Inflammatory macrophage treated with lipopolysaccharide for 1 hour (primary cell): ENCODE results near the gene CTDSP2.
"Not testable (repeated sequence)": the region's sequence is repeated elsewhere in the genome, so short reads cannot be mapped to it uniquely, and the experiment has no call there.

Source experiments
- DNase-seq, 2 donors: peaks; one replicate each; pipeline ENCODE4 v3.0.0-alpha.2; 2020 to 2022

The CTDSP2 gene

DNA sequence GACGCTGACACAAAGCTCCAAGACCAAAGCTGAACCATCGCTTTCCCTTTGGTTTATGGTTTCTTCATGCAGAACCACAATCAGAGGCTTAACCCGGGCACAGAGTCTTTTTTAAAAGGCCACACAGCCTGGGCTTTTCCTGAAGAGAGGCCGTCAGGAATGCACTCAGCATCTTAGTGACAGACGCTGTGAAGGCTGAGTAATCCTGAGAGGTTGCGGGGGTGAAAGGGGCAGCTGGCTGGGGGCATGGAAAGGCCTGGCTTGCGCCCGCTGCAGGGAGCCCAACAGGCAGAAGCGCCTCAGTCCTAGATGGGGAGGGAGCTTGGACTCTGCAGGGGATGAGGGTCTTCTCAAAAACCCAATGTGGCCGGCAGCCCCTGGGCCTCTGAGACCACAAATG, 13.6 kb downstream of the CTDSP2 start:
- DNase-seq = no peak

DNA sequence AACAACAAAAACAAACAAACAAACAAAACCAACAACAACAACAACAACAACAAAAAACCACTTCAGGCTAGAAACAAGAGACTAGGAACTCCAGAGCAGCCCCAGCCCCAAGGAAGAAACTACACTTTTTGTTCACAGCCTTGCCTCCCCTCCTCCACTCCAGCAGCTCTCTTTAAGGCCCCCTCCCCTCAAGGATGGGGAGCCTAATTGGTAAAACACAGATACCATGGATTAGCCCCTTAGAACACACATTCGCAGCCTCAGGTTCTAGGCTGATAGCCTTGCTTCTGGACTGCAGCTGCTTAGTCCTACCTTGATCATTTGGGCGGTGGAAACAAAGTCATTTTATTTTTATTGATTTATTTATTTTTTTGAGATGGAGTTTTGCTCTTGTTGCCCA, 16.1 kb downstream of the CTDSP2 start:
- DNase-seq = no peak

DNA sequence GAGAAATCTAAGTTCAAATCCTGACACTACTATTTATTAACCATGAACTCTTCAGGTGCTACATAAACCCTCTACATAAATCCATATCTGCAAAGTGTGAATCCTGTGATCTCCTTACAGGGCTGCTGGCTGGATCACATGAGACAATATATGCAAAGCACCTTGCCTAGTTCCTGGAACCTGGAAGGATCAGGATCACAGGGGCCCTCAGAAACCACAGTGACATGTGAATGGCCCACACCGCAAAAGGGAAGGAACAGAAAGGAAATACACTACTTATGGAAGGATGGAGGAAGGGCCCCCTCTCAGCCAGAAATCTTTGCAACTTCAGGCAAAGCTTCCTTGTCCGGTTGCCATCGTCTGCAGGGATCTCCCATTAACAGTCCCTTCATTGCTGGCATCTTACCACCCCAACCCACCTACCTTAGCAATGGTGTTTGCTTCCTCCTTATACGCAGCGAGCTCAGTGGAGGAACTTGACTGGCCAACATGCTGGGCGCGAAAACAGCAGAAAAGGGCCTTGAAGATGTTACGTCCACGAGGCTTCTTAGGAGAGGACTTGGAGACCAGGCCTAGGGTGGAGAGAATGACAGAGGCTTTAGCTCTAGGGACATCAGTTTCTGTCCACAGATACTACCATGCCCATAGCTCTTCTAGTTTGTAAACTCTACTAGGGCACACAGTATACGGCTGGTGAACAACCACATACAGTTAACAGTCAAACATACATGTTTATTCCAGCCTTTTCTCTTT, 17.3 kb downstream of the CTDSP2 start:
- peak in 1 of 2 donors; percentile 18 for DNase-seq

DNA sequence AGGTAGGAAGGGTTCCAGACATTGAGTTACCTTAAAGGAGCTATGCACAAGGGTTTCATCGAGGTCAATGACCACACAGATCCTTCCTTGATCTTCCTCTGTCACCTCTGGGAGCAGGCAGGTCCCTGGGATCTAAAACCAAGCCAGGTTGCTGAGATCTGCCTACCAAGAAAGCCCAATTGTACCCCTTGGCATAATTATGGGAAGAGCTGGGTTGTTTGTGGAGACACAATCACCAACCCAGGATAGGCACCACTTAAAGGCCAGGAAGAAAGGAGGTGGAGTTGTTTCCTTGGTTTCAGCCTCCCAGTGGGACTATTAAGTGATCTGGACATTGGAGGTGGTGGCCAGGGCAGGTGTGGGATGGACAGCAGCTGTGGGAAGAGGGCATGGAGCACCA, 19.6 kb downstream of the CTDSP2 start:
- no peak for DNase-seq

DNA sequence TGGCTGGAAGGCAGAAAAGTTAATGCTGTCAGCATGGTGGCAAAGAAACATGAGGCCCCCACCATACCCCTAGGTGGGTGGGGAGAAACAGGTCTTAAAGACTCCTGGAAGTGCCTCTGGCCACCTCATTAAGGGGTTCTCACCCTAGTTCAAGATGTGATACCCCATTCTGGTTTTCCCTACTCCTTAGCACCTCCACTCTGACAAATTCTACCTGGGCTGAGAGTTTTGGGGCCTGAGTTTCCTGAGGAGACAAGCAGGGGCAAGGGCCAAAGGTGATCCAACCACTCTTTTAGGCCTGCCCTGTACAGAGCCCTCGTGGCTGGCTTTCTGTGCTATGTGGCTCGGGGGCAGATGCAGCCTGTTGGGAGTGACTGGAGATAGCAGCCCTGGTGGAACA, 20.1 kb downstream of the CTDSP2 start:
- DNase-seq = no peak

DNA sequence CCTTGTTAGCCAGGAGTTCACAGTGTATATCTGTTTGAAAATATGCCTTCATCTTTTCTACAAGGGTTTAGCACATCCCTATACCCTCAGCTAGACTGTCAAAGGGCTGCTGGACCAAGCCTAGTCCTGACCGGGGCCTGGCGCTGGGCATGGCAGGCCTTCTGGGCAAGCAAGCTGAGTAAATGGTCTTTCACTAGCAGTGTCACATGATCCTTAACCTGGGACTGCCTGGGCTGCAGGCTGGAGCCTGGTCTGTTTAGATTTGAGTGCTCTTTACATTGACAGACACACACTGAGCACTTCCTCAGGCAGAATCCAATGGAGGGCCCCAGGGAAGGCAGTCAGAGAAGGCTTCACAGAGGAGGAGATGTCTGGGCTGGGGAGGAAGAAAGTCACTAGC, 21.1 kb downstream of the CTDSP2 start:
- DNase-seq = no peak

DNA sequence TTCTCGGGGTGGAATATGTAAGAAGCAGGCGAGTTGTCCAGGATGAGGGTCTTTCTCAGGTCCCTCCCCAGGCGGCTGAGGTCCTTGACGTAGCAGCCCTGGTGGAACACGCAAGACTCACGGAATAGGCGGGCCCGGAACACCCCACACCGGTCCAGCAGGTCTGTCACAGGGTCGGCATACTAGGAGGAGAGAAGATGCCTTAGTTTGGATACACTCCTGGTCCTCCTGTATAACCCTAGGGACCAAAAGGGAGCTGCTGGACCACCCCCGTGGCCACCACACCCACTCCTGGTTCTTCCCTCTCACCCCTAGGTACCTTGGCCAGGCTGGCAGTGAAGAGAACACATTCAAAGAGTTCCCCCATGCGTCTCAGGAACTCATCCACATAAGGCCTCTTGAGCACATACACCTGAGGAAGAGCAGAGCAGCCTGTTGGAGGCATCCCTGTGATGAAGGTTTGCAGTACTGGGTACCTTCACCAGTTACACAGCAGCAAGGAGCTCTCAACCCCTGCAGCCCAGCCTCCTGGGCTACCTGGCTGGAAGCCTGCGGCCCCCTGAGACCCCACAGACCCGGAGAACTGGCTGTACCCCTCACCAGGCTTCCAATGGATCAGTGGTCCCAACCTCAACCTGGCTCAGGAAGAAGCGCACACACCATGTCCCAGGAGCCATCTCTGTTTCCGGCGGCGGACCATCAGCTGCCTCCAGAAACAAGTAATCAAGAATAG, 22.5 kb downstream of the CTDSP2 start:
- DNase-seq = no peak

DNA sequence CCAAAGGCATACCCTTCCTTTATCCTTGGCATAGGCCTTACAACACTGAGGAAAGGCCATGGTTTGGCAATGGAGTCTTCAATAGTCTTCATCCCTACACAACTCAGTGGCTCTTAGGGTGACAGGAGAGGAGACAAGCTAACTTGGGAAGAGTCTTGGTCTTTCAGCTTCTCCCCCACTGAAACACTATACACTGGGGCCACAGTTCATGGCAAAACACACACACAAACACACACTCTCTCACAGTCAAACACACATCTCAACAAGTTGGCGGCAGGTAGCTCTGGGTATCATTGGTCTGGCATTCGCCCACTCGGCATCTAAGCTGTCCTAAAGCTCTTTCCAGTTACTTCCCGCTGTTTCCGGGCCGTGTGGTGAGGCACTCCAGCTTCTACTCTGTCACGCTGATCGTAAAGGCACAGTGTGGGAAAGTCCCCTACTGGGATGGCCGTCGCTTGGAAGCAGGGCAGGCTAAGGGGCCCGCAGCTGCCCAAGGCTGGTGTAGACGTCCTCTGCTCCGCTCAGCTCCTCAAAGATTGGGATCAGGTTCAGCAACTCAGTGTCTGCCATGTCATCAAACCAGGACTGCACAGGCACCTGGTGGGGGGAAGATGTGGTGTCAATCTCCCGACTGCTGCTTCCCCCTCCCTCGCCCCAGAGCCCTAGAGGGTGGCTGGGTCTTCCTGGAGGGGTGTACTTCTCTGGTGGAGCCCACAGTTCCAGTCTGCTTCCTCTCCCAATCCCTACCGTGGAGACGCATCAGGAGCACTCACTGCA, 23.2 kb downstream of the CTDSP2 start:
- no peak for DNase-seq

DNA sequence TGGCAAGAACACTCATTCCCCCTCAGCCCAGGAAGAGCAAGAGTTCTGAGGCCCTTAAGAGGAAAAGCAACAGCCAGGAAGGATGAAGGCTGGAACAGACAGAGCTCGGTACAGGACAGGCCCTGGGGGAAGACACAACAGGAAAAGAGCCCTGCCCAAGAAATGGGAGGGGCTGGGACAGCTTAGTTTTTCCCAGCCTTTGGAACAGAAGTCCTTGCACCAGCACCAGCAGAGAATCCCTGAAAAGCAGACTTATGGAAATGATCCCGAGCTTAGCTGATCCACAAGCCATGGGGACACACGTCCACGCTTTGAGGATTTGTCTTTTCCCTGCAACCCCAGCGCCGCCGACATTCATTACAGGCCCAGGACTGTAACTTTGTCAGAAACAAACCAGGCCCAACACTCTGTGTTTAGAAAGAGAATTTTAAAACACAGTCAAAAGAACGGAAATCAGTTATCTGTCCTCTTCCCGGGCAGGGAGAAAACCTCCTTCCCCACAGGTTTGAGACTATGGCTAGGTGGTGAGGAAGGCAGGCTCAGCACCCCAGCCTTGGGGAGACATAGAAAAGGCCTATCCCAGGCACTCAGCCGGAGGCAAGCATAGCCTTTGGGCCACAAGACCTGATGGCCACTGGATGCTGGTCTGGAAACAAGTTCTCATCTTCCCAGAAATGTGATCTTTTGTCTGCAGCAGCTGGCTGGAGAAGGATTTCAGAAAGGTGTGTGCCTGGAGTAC, 24.0 kb downstream of the CTDSP2 start:
- DNase-seq = no peak

DNA sequence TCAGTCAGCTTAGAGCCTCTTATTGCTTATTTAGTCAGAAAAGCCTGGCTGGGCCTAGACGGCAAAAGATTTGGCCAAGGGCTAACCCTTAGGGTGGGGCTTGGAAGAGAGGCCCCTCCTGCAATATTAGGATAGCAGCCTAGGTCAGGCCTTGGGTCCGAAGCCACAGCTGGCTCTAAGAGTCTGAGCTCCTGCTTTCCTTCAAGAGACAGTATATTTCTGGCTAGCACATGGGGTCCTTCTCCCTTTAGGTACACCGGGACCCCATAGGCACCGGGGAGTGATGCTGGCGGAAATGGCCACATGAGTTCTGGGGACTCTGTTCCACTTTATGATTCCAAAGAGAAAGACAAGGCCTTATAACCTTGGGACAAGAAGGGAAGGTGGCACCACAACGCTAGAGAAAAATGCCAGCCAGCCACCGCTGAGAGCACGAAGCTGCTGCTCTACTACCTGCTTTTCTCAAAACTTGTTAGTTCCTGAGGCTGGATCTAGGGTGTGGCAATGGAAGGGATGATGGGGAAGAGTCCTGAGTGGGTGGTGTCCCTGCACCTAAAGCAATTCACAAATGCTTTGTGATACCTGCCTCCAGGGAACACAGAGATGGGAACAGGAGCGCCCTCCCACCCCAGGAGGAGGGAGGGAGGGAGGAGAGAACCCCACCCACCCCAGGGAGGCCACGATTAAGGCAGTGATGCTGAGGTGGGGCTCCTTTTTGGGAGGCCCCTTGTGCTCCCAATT, 24.9 kb downstream of the CTDSP2 start:
- no peak for DNase-seq

DNA sequence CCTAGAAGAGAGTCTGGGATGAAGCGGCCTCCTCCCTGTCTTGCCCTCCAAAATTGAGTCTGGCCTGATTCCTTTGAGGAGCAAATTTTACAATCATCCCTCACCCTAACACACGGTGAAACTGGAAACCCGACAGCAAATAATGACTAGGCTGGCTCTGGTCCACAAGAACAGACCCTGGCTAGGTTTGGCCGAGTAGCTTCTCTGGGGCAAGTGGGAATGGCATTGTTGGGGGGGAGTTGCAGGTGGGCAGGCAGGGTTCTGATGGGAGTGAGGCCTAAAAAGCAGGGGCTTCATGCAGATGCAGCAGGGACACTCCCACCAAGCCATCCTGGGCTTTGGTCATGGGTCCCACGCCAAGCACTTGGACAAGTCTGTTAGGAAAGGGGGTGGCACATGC, 25.5 kb downstream of the CTDSP2 start:
- DNase-seq = not testable (repeated sequence)

DNA sequence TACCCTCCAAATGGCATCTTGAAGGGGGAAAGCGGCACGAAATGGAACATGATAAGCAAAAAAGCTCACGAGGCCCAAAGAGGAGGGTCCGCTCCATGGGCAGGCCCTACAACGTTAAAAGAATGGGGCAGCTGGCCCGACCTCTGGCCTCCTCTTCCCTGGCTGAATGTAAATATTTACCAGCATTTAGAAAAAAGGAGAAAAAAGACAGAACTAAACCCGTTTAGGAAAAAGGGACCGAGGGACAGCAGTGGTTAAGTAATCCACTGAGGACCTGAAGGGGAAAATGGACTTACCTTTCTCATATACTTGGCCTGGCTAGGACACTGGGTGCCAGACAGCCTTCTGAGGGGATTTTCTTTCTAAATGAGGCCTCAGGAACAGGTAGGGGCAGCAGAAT, 26.4 kb downstream of the CTDSP2 start:
- not testable (repeated sequence) for DNase-seq

DNA sequence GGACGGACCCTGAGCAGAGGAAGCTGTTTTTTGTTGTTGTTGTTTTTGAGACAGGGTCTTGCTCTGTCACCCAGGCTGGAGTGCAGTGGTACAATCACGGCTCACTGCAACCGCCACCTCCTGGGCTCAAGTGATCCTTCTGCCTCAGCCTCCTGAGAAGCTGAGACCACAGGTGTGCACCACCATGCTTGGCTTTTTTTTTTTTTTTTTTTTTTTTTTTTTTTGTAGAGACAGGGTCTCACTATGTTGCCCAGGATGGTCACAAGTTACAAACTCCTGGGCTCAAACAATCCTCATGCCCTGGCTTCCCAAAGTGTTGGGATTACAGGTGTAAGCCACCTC, 28.6 kb downstream of the CTDSP2 start:
- not testable (repeated sequence) for DNase-seq

DNA sequence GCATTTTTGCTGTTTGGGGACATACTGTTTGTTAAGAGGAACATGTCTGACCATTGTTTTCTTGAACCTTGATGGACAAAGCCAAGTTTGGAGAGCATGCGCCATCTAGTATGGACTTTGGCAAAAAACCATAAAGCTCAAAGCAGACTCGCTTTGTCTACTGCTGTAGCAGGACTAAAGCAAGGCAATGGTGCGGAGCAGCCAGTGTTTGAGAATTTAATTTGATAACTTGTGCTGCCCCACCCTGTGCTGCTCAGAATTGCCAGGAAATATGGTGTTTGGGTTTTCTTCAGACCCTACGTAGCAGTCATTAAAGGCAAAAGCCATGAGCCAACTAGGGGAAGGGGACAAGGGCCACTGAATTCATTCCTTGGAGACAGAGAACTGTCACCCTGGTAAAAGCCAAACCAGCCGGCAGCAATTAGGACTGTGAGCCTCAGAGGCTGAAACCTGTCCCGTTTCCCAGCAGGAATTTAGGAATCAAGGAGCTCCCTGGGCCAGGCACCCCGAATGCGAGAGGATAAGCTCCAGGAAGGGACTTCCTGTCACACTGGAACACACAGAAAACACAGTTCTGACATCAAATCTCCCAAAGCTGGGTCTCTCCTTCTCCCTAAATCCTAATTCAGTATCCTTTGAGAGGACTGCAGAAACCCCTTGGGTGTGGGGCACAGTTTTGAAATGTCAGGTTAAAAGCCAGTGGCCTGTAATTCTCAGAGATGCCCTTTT, 29.1 kb downstream of the CTDSP2 start:
- DNase-seq = no peak

DNA sequence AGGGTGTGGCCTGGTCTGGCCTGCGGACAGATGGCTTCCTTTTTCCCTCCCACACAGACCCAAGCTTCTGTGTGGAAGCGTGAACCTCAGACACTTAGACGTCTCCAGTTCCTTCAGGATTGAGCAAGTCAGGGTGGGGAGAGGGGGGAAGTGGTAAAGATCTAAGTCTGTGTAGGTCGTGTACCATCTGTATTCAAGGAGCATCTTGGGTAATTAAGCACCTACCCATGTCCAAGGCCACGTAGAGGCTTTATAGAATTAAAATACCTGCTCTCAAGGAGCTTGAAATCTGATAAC, 29.7 kb downstream of the CTDSP2 start:
- DNase-seq = peak; percentile 78 to 89

DNA sequence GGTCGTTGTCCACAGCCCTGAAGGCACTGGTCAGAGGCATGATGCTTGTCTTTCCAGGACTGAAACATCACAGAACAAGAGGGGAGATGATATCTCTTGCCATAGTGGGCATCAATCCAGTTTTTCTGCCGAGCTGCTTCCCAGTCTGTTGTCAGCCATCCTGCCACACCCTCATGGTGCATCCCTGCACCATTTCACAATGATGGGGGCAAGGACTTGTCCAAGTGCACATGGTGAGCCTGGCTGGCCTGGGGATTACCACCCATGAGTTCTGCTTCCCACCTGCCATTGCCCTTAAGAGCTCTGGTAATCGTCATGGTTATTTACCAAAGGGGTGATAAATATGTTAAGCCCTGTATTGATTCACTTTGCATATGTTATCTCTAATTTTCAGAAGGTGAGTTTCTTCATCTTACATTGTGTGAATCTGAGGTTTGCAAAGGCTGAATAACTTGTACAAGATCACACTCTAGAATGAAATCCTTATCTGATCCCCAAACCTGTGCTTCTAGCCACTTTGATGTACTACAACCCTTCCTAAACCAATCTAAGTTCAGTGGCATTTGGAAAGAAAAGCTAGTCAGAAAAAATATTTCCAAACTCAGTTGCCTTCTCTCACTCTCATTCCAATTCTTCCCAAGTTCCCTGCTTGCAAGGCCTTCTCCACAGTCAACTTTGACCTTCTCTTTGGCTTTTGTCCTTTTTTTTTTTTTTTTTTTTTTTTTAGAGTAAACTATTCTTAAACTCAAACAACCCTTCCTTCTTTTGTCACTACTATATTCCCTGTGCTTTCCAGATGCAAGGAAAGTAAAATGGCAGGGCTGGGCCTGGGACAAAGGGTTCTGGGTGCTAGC, 30.3 kb downstream of the CTDSP2 start:
- DNase-seq = no peak

DNA sequence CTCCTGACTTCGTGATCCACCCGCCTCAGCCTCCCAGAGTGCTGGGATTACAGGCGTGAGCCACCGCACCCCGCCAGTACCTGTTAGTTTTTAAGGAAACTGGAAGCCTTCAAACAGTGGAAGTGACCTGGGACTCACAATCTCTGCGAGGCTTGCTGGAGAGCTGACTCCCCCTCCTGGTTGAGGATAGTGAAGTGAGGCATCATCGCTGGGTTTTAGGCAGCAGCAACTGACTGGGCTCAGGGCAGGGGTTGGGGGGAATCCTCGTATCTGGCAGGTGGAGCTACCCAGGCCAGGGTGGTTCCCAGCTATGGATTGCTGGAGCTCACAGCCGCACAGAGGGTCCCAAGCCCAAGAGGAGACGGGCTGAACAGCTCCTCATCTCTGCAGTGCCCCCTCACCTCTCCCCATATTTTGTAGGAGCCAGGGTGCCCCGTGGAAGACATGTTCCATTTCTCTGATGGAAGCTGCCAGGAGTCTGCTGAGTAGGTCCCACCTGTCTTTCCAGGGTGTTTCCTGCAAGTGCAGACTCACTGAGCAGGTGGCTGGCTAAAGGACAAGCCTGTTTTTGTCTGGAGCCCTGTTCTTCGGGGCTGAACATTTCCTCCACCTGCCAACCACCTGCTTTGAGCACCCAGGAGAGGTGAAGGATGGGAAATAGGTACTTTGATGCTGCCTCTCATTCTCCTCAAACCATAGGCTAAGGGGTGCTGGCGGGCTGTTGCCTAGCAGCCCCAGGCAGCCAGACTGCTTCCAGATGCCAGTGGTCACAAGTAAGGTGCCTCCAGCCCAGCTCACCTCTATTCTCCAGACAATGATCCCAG, 31.1 kb downstream of the CTDSP2 start:
- no peak for DNase-seq

DNA sequence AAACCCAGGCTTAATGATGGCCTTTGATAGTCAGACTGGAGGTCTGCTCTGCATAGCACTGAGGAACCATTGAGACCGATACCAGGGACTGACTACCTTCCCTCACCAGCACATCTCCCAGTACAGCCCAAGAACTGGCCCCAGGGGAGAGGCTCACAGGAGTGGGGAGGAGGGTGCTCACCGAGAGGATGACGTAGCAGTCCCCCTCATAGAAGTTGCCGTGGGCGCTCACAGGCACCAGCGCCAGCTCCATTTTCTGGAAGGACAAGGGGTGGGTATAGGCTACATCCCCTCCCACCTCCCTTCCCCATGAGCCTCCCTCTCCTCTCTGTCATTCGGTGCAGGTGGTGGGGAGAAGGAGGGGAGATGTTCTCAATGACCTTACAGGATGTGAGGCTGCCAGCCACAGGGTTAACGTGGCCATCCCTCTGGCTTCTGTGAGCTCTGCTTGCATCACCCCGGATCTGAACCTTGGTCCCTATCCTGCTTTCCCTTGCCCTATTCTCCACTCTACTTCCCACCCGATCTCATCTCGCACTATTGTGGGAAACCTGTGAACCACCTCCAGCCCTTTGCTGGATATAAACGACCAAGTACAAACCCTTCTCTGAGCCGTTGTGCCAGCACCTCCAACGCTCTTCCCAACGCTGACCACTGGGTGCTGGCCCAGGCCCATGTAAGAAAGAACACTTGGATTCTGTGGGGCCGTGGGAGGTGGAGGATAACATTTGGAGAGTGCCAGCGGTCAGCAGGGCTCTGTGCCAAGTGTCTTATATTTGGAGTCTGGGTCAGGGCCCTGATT, 32.4 kb downstream of the CTDSP2 start:
- no peak for DNase-seq
